ENCODE data around the gene DNAJC5G.

DNAJC5G gene

GRCh38 chr2:27275211-27276150 lies at the start of gene DNAJC5G:
Gene DNAJC5G, plus strand, starts transcription at chr2:27275433. Its CDS starts 1,296 bp downstream, at chr2:27276729.
- DNase-seq, result no peak

GRCh38 chr2:27225526-27225925 lies 49.7 kb upstream of the DNAJC5G start:
- no peak for DNase-seq

- DNase-seq, result no peak
Observed at GRCh38 chr2:27227501-27227900, 47.7 kb upstream of the DNAJC5G start.

GRCh38 chr2:27231921-27232320 lies 43.3 kb upstream of the DNAJC5G start:
- DNase-seq, result no peak

- no peak for DNase-seq
Observed at GRCh38 chr2:27233341-27233740, 41.9 kb upstream of the DNAJC5G start.

DNA sequence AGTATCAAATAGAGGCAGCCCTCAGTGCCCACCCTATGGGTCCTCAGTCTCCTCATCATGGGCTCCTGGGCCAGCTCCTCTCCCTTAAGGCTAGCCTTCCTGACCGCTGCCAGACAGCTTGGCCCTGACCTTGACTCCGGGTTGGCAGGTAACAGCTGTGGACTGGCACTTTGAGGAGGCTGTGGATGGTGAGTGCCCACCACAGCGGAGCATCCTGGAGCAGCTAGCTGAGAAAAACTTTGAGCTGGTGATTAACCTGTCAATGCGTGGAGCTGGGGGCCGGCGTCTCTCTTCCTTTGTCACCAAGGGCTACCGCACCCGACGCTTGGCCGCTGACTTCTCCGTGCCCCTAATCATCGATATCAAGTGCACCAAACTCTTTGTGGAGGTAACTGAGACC lies 39.1 kb upstream of the DNAJC5G start:
- DNase-seq, result no peak

GRCh38 chr2:27236626-27237025 lies 38.6 kb upstream of the DNAJC5G start:
- DNase-seq, result no peak

- no peak for DNase-seq
Observed at GRCh38 chr2:27237341-27237945, 37.8 kb upstream of the DNAJC5G start.

DNA sequence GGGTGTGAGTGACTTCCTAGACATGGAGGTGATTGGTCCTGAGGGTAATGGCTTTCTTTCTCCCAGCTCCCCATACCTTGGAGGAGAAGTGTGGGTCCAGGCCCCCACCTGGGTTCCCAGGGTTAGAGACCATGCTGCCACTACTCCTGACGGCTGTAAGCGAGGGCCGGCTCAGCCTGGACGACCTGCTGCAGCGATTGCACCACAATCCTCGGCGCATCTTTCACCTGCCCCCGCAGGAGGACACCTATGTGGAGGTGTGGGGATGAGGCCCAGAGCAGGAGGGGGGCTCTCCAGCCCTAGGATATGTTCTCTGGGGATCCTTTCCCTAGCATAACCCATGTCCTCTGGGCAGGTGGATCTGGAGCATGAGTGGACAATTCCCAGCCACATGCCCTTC lies 36.3 kb upstream of the DNAJC5G start:
- no peak for DNase-seq

DNA sequence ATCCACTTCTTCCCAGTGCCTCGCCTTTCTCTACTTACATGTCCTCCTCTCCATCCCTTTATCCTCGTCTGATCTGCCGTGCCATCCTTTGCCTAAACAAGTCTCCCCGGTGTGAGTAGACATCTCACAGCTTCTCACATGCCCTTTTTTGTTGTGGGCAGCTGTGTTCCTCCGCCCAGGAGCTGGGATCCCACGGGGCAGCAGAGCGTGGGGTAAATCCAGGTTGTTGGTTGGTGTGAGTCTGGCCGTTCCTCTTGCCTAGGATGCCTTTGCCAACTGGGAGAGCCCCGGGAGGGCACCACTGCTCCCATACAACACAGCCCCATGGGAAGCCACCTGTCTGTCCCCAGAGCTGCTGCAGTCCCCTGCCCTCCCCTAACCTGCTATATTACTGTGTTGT lies 34.8 kb upstream of the DNAJC5G start:
- DNase-seq, result no peak

GRCh38 chr2:27241761-27242613 lies 33.2 kb upstream of the DNAJC5G start:
- DNase-seq, result no peak

- DNase-seq, result no peak
Observed at GRCh38 chr2:27242614-27242951, 32.6 kb upstream of the DNAJC5G start.

GRCh38 chr2:27243391-27244130 lies 31.7 kb upstream of the DNAJC5G start:
- DNase-seq, result no peak

DNA sequence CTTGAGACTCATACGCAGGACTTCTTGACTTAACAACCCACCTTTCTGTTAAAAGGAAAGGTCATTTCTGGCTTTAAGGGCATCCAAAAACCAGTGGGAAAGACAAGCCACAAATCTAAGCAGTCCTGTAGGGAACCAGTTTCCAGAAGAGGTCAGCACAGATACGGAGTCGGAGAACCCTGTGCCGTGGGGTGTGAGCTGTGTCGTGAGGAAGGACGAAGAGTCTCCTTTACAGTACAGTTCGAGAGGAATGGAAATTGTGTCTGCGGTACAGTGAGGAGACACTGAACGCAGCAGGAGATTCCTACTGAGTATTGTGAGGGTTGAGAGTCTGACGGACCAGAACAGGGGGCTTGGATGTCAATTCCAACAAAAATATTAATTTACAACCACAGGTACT lies 30.1 kb upstream of the DNAJC5G start:
- no peak for DNase-seq

DNA sequence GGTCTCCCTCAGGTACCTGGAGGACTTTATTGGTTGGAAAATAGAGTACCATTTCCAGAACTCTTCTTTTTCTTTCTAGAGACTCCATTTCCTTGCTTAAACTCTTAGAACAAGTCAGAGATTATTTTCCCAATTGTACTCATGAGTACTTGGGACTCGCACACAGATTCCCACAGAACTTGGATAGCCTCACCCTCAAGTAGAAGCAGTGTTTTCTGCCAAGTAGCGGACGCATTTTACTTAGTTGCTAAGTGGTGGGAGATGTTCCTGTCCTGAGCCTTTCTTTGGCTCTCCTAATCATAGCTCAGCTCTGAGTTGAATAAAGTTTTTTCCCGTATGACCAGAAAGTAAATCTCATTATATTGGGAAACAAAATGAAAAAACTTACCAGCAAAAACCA lies 29.6 kb upstream of the DNAJC5G start:
- no peak for DNase-seq

DNA sequence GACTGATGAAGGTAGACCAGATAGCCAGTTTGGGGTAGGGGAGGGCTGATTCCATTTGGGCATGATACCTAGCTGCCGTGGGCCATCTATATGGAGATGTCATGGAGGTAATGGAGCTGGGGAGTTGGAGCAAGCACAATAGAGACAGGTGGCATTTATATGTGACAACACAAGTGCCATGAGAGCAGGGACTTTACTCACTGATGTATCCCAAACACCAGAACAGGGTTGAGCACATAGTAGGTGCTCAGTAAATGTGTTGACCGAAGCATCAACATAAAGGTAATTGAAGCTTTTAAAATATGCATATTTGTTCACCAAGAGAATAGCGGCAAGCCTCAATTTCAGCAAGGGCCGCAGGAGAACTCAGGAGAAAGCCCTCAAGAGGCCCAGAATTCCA lies 27.3 kb upstream of the DNAJC5G start:
- DNase-seq, result no peak

GRCh38 chr2:27249159-27249890 lies 25.9 kb upstream of the DNAJC5G start:
- no peak for DNase-seq

DNA sequence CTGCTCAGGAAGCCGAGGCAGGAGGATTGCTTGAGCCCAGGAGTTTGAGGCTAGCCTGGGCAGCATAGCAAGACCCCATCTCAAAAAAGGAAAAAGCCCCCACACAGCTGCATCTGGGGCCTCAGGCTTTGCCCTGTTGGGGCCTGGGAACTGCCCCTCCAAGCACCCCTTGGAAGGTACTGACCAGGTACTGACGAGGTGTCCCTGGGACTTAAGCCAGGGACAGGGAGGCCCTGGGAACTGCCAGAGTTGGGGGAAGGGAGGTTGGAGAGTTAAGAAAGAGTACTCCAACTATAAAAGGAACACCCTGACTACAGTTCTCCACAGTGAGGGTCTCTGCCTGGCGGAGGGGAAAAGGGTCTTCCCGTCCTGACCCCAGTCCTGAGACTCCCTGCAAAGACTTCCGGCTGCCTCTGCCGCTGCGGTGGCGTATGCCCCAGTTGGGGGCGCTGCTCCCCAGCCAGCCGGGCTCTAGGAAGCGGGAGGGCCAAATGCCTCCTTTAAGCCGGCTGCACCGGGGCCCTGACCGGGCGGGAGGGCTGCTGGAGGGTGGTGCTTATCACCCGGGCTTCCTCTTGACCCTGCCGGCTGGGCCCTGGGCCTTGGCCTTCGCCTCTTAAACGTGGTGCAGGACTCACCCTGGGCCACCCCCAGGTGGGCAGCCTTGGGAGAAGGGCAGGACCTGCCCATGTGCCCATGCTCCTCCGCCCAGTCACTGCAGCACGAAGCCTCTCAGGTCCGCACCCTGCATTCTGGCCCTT lies 25.2 kb upstream of the DNAJC5G start:
- DNase-seq, result no peak

DNA sequence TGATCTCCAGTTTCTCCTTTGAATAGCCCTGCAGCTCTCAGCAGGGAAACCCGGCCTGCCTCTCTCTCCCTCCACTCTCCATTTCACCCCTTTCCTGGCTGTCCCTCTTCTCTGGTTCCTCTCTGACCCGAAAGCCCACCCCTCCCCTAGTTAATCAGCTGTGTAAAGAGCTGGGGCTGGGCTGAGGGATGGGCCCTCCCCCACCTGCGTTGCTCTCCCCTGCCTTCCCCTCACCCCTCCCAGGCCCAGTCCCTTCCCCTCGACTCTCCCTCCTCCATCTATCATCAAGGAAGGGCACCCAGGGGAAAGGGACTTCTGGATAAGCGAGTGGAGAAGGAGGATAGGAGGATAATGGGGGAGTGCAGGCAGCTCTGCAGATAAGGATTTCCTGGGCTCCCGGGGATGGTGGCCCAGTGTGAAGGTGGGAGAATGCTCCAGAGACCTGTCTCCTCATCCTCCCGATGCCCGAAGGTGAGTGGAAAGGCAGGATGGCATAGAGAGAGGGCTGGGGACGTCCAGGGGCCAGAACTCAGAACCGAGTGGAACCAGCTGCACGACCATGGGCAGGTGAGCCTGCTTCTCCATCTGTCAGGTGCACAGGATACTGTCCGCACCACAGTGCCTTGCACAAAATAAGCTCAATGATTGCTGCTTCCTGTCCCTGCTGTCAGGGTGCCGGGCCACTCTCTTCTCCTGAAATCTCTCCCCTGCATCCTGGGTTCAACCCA lies 24.4 kb upstream of the DNAJC5G start:
- no peak for DNase-seq

DNA sequence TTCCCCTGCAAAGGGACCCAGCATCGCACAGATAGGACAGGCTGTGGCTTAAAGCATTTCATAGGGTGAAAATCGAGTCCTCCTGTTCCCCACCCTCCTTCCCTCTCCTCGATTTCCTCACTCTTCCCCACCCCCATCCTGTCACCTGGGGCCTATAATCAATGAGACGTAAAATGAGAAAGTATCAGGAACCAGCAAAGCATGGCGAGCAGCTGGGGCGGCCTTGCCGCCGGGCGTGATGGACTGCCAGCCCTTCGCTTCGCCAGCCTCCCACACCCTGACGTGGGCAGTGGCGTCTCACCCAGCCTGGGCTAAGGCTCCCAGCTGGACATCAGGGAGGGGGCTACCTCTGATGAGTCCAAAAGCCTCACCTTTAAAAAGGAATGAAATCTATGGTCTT lies 23.5 kb upstream of the DNAJC5G start:
- DNase-seq, result no peak

DNA sequence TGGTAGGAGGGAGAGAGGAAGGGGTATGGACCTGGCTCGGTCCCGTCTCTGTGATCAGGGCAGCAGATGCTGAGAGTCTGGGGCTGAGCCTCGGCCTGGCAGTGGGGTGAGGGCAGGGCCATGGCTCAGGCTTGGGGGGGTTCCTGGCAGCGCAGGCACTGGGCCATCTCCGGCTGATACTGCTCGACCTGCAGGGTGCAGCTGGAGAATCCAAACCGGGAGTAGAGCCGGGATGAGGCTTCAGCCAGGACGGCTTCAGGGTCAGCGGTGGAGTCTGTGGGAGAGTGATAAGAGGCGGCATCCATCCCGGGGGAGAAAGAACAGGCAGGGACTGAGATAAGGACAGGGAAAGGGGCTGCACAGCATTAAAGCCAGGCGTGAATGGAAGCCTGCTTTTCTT lies 20.0 kb upstream of the DNAJC5G start:
- no peak for DNase-seq

Data from hippocampal formation (tissue), 2 donors.